OCI-LY1 (cell line): ENCODE measurements around the gene UPK3A.

Experiments used
- EZH2 ChIP-seq: fragments of 200-600 bp; sonication (generic), shearing (Covaris generic); IDR thresholded peaks from 2 replicates; pipeline ENCODE4 v1.8.0; 2017; ENCODE audit warnings: borderline replicate concordance, mixed run types, mild to moderate bottlenecking, antibody characterized with exemption, low read length, moderate library complexity, mixed read lengths
- TF ChIP-seq, protein P1 (sequence below): fragments of 200-600 bp; sonication (generic), shearing (Covaris generic); IDR thresholded peaks from 2 replicates; pipeline ENCODE4 v1.5.1; 2017; ENCODE audit warnings: mild to moderate bottlenecking, antibody characterized with exemption, low read length, moderate library complexity, mixed read lengths

- TF ChIP-seq, protein P1, sequence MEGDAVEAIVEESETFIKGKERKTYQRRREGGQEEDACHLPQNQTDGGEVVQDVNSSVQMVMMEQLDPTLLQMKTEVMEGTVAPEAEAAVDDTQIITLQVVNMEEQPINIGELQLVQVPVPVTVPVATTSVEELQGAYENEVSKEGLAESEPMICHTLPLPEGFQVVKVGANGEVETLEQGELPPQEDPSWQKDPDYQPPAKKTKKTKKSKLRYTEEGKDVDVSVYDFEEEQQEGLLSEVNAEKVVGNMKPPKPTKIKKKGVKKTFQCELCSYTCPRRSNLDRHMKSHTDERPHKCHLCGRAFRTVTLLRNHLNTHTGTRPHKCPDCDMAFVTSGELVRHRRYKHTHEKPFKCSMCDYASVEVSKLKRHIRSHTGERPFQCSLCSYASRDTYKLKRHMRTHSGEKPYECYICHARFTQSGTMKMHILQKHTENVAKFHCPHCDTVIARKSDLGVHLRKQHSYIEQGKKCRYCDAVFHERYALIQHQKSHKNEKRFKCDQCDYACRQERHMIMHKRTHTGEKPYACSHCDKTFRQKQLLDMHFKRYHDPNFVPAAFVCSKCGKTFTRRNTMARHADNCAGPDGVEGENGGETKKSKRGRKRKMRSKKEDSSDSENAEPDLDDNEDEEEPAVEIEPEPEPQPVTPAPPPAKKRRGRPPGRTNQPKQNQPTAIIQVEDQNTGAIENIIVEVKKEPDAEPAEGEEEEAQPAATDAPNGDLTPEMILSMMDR = no peak
- TF ChIP-seq EZH2 = no peak
These were observed 49.8 kb downstream of the UPK3A start for GRCh38 chr22:45334528-45334927.
